Loucy (cell line): Measurements from ENCODE around the gene KLK1.

Source experiments
- EZH2phosphoT487 ChIP-seq: fragments of 200-600 bp; IDR thresholded peaks from 2 replicates; pipeline ENCODE4 v1.6.1; 2018; ENCODE audit warnings: antibody characterized with exemption, mild to moderate bottlenecking, moderate library complexity, borderline replicate concordance
- TF ChIP-seq, protein P1 (sequence below): fragments of 200-600 bp; sonication (generic); conservative IDR thresholded peaks from 2 replicates; pipeline ENCODE4 v1.5.1; 2014; ENCODE audit warnings: mild to moderate bottlenecking, antibody characterized with exemption, low read length

GRCh38 chr19:50851620-50852019, 28.0 kb upstream of the KLK1 start:
- TF ChIP-seq, protein P1, sequence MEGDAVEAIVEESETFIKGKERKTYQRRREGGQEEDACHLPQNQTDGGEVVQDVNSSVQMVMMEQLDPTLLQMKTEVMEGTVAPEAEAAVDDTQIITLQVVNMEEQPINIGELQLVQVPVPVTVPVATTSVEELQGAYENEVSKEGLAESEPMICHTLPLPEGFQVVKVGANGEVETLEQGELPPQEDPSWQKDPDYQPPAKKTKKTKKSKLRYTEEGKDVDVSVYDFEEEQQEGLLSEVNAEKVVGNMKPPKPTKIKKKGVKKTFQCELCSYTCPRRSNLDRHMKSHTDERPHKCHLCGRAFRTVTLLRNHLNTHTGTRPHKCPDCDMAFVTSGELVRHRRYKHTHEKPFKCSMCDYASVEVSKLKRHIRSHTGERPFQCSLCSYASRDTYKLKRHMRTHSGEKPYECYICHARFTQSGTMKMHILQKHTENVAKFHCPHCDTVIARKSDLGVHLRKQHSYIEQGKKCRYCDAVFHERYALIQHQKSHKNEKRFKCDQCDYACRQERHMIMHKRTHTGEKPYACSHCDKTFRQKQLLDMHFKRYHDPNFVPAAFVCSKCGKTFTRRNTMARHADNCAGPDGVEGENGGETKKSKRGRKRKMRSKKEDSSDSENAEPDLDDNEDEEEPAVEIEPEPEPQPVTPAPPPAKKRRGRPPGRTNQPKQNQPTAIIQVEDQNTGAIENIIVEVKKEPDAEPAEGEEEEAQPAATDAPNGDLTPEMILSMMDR = no peak
- TF ChIP-seq EZH2phosphoT487 = no peak
